Retinal pigment epithelial cell (primary cell): Measurements from ENCODE around the gene PRKN.
"Not testable (repeated sequence)": the region's sequence is repeated elsewhere in the genome, so short reads cannot be mapped to it uniquely, and the experiment has no call there.

ENCODE experiments used
- DNase-seq: peaks from one replicate; pipeline ENCODE4 v3.0.0-alpha.2; 2010; ENCODE audit warnings: low read depth
- H3K4me3 ChIP-seq: 2 replicates; pipeline ENCODE4 v1.5.1; 2011; ENCODE audit warnings: mild to moderate bottlenecking, low read length, control low read depth, moderate library complexity
- CTCF ChIP-seq: conservative IDR thresholded peaks from 2 replicates; pipeline ENCODE4 v1.5.1; 2011; ENCODE audit warnings: low read depth, low read length, control low read depth, inconsistent platforms

The PRKN gene

DNA sequence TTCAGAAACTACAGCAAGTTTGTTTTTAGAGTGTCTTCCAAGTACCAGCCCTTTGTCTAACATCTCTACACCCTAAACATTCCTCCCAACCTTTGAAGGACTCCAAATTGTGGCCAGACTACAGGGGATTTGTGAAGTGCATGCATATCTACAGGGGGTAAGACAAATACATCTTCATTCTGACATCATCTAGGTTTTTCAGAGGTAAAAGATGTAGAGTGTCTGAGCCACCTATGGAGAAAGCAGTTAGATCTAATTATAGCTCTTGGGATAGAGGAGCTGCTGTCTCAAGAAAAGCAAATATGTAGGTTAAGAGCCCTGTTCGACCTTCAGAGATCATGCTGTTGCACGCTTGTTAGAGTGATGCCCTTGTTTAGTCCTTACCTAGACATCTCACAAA lies 836.0 kb downstream of the PRKN start:
- no peak for TF ChIP-seq CTCF
- H3K4me3 ChIP-seq = no peak overlapping the region
- DNase-seq = no peak

- DNase-seq = no peak
- H3K4me3 ChIP-seq = no peak overlapping the region
- TF ChIP-seq CTCF = no peak
Measured at GRCh38 chr6:161890832-161891297, 836.7 kb downstream of the PRKN start.

DNA sequence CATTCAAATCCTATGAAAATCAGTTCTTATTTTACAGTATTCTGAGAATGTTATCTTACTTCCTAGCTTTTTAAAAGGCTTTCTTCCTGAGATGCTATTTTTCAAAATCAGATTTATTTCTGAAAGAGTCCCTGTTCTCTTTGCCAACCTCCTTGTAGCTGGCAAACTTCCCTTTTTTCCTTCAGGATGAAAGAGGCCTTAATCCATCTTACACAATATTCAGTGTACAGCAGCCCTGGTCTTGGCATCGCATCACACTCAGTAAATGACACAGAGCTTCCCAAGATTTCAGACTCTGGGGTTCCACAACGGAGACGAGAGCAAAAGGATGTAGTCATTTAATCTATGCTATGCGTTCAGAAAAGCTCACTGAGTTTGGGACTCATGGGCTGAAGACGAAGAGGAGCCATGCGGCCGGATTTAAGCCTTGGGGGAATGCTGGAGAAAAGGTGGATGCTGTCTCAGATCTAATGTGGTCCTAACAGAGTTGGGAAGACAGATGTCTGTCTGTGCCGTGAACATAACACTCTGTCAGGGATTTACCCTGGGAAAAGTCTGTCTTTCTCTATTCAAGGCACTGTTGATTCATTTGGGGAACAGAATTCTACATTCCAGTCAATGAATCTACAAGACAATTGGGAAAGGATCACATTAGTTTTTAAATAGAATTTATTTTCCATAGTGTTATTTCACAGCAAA lies 837.3 kb downstream of the PRKN start:
- no peak for TF ChIP-seq CTCF
- no peak overlapping the region for H3K4me3 ChIP-seq
- DNase-seq = peak; percentile 65

GRCh38 chr6:161889324-161889723 lies 838.2 kb downstream of the PRKN start:
- no peak for DNase-seq
- no peak for TF ChIP-seq CTCF
- H3K4me3 ChIP-seq = no peak overlapping the region

- DNase-seq, H3K4me3 ChIP-seq: not testable (repeated sequence)
Measured at GRCh38 chr6:161886545-161886944, 841.0 kb downstream of the PRKN start.

GRCh38 chr6:161884782-161885181 lies 842.8 kb downstream of the PRKN start:
- no peak for TF ChIP-seq CTCF
- no peak overlapping the region for H3K4me3 ChIP-seq
- no peak for DNase-seq

DNA sequence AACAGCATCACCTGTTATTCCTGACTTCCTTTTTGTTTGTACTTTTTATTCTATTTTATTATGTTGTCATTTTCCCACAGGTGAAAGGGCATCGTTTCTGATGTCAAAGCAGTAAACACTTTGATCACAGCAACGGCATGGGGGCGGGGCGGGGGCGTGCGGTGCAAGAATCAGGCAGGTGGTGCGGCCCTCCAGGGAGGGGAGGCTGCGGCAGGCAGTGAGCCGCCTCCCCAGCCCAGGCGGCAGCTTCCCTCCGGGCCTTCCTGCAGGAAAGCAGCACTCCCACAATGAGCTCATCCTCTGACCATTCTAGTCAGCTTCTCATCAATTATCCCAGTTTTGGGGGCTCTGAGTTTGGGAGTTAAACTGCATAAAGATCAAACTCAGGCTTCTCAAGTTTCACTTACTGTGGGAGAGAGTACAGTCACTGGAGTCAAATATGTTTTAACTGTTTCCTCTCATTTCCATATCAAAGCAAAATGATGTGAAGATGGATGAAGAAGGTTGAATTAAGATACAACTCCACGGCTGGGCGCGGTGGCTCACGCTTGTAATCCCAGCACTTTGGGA lies 845.3 kb downstream of the PRKN start:
- DNase-seq = no peak
- no peak for TF ChIP-seq CTCF
- H3K4me3 ChIP-seq = no peak overlapping the region
